ENCODE results near the gene CD209. TPM values are rescaled to one million over a fixed set of nuclear protein-coding genes. Genes with fewer than 3 reads are reported as not detected.

The CD209 gene
- total and polyA plus RNA-seq, 4 donors = 0.57 to 3.3 (median 1.8) TPM

DNA sequence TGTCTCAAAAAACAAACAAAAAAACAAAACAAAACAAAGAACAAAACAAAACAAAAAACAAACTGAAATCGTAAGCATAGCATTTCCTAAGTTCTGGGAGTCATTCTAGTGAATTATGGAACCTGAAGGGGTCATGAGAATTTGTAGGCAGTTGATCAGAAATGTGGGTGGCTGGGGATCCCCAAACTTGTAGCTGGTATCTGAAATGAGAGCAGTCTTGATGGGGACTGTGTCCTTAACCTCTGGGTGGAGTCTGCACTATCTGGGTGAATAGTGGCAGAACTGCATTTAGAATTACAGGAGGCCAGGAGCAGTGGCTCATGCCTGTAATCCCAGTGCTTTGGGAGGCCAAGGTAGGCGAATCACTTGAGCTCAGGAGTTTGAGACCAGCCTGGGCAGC lies 21.5 kb downstream of the CD209 start:
- Histone ChIP-seq H3K27me3 (ENCODE audit: control insufficient read depth in 3 of 3, insufficient read depth in 3 of 3, low read length in 2 of 3) (peaks cover 0 to 31% (median 15%) of the 10 kb centered on the region in 3 donors), H3K36me3 (ENCODE audit: control insufficient read depth in 4 of 4, insufficient read depth in 4 of 4, low read length in 4 of 4) (no peaks in the 10 kb centered on the region), H3K4me1 (ENCODE audit: control insufficient read depth in 5 of 5, insufficient read depth in 5 of 5, low read length in 5 of 5) (peaks cover 0 to 8% (median 0%) of the 10 kb centered on the region in 5 donors), H3K27ac (ENCODE audit: low read depth in 1 of 2, low read length in 1 of 2) (no peak overlapping the region), H3K9me3 (ENCODE audit: control insufficient read depth in 4 of 4, insufficient read depth in 3 of 4, low read length in 3 of 4) (no peaks in the 10 kb centered on the region), H3K9ac (ENCODE audit: insufficient read depth in 1 of 2, low read length in 2 of 2) (no peak overlapping the region), H3K4me3 (no peak overlapping the region)
- ATAC-seq (ENCODE audit: insufficient read depth, low FRiP score) (no peak), DNase-seq (no peak)
- TF ChIP-seq, protein P1, sequence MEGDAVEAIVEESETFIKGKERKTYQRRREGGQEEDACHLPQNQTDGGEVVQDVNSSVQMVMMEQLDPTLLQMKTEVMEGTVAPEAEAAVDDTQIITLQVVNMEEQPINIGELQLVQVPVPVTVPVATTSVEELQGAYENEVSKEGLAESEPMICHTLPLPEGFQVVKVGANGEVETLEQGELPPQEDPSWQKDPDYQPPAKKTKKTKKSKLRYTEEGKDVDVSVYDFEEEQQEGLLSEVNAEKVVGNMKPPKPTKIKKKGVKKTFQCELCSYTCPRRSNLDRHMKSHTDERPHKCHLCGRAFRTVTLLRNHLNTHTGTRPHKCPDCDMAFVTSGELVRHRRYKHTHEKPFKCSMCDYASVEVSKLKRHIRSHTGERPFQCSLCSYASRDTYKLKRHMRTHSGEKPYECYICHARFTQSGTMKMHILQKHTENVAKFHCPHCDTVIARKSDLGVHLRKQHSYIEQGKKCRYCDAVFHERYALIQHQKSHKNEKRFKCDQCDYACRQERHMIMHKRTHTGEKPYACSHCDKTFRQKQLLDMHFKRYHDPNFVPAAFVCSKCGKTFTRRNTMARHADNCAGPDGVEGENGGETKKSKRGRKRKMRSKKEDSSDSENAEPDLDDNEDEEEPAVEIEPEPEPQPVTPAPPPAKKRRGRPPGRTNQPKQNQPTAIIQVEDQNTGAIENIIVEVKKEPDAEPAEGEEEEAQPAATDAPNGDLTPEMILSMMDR (IDR thresholded peaks at IDR 0.05; ENCODE audit: control extremely low read depth, extremely low read depth) = no peak
- WGBS, 2 donors = 81 to 91% methylated on average over 2 of the region's 2 CpGs

- TF ChIP-seq, protein P1 (IDR thresholded peaks at IDR 0.05; ENCODE audit: control extremely low read depth, extremely low read depth) = no peak
- Histone ChIP-seq H3K27me3 (ENCODE audit: control insufficient read depth in 3 of 3, insufficient read depth in 3 of 3, low read length in 2 of 3) (peaks cover 0 to 3% (median 0%) of the 10 kb centered on the region in 3 donors), H3K9me3 (ENCODE audit: control insufficient read depth in 4 of 4, insufficient read depth in 3 of 4, low read length in 3 of 4) (no peaks in the 10 kb centered on the region), H3K4me3 (no peak overlapping the region), H3K36me3 (ENCODE audit: control insufficient read depth in 4 of 4, insufficient read depth in 4 of 4, low read length in 4 of 4) (no peaks in the 10 kb centered on the region), H3K27ac (ENCODE audit: low read depth in 1 of 2, low read length in 1 of 2) (no peak overlapping the region), H3K4me1 (ENCODE audit: control insufficient read depth in 5 of 5, insufficient read depth in 5 of 5, low read length in 5 of 5) (no peaks in the 10 kb centered on the region), H3K9ac (ENCODE audit: insufficient read depth in 1 of 2, low read length in 2 of 2) (no peak overlapping the region)
- WGBS, 2 donors = 70 to 79% methylated on average over 5 of the region's 5 CpGs
- DNase-seq = no peak
- no peak for ATAC-seq (ENCODE audit: insufficient read depth, low FRiP score)
Observed at GRCh38 chr19:7722231-7722651, 25.1 kb downstream of the CD209 start.

DNA sequence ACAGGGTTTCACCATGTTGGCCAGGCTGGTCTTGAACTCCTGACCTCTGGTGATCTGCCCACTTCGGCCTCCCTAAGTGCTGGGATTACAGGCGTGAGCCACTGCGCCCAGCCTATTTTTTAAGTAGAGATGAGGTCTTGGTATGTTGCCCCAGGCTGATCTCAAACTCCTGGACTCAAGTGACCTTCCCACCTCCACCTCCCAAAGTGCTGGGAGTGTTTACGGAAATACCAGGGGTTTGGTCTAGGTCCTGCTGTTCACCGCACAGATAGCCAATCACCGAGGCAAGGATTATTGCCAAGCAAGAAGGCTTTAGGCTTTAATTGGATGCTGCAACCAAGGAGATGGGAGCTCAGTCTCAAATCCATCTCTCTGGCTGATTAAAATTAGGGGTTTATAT lies 27.0 kb downstream of the CD209 start:
- TF ChIP-seq, protein P1 (IDR thresholded peaks at IDR 0.05; ENCODE audit: control extremely low read depth, extremely low read depth) = no peak

DNA sequence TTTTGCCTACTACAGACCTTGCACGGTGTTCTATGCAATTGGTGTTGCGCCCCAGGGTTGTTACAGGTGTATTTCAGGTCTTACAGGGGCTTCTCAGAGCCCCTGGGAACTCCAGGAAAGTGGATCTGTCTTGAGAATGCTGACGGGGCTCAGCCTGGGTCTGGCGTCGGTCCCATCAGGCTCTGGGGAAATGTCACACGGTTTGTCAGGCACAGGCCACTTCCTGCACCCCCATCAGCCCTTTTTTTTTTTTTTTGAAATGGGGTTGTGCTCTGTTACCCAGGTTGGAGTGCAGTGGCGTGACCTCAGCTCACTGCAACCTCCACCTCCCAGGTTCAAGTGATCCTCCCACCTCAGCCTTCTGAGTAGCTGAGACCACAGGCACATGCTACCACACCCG lies 28.7 kb downstream of the CD209 start:
- TF ChIP-seq, protein P1 (IDR thresholded peaks at IDR 0.05; ENCODE audit: control extremely low read depth, extremely low read depth) = no peak
- peaks cover 0 to 4% (median 0%) of the 10 kb centered on the region in 4 donors for H3K9me3 ChIP-seq (ENCODE audit: control insufficient read depth in 4 of 4, insufficient read depth in 3 of 4, low read length in 3 of 4)
- no peak for ATAC-seq (ENCODE audit: insufficient read depth, low FRiP score)
- no peaks in the 10 kb centered on the region for H3K4me1 ChIP-seq (ENCODE audit: control insufficient read depth in 5 of 5, insufficient read depth in 5 of 5, low read length in 5 of 5)
- H3K27ac ChIP-seq (ENCODE audit: low read depth in 1 of 2, low read length in 1 of 2) = no peak overlapping the region
- H3K4me3 ChIP-seq = no peak overlapping the region
- H3K9ac ChIP-seq (ENCODE audit: insufficient read depth in 1 of 2, low read length in 2 of 2) = no peak overlapping the region
- WGBS, 2 donors = 40 to 50% methylated on average over 8 of the region's 8 CpGs
- no peak for DNase-seq
- no peaks in the 10 kb centered on the region for H3K27me3 ChIP-seq (ENCODE audit: control insufficient read depth in 3 of 3, insufficient read depth in 3 of 3, low read length in 2 of 3)
- H3K36me3 ChIP-seq (ENCODE audit: control insufficient read depth in 4 of 4, insufficient read depth in 4 of 4, low read length in 4 of 4) = no peaks in the 10 kb centered on the region

More for the DNA sequence above, 27.0 kb downstream of the CD209 start:
- H3K36me3 ChIP-seq (ENCODE audit: control insufficient read depth in 4 of 4, insufficient read depth in 4 of 4, low read length in 4 of 4) = no peaks in the 10 kb centered on the region
- ATAC-seq (ENCODE audit: insufficient read depth, low FRiP score) (no peak), DNase-seq (no peak)
- H3K27me3 ChIP-seq (ENCODE audit: control insufficient read depth in 3 of 3, insufficient read depth in 3 of 3, low read length in 2 of 3) = no peaks in the 10 kb centered on the region
- H3K9ac ChIP-seq (ENCODE audit: insufficient read depth in 1 of 2, low read length in 2 of 2) = no peak overlapping the region
- H3K27ac ChIP-seq (ENCODE audit: low read depth in 1 of 2, low read length in 1 of 2) = no peak overlapping the region
- no peak overlapping the region for H3K4me3 ChIP-seq
- H3K4me1 ChIP-seq (ENCODE audit: control insufficient read depth in 5 of 5, insufficient read depth in 5 of 5, low read length in 5 of 5) = no peaks in the 10 kb centered on the region
- peaks cover 0 to 4% (median 0%) of the 10 kb centered on the region in 4 donors for H3K9me3 ChIP-seq (ENCODE audit: control insufficient read depth in 4 of 4, insufficient read depth in 3 of 4, low read length in 3 of 4)
- WGBS, 2 donors = 84 to 92% methylated on average over 6 of the region's 6 CpGs
